Activated CD4-positive, alpha-beta T cell treated with anti-CD3 and anti-CD28 coated beads, Interleukin-10, Interleukin-2, amounts not matched to agents 100 ng/mL and 50 ng/mL, durations not matched to agents 16 hours and 8 hours (primary cell): ENCODE results near the gene MEX3A.
"Not testable (repeated sequence)": the region's sequence is repeated elsewhere in the genome, so short reads cannot be mapped to it uniquely, and the experiment has no call there.

Source experiments
- DNase-seq: peaks from one replicate; pipeline ENCODE4 v3.0.0-alpha.2; 2020

MEX3A gene

GRCh38 chr1:156053768-156054499 lies 28.3 kb downstream of the MEX3A start, which contains the start of gene UBQLN4:
Gene UBQLN4 (minus strand): TSS chr1:156053798. CDS start chr1:156053701, 97 bp downstream.
- DNase-seq: peak; percentile 93

- peak; percentile 73 for DNase-seq
Observed at GRCh38 chr1:156052862-156053767, 29.1 kb downstream of the MEX3A start.

GRCh38 chr1:156051011-156051725 lies 31.1 kb downstream of the MEX3A start:
- DNase-seq: no peak

GRCh38 chr1:156050376-156050775 lies 31.9 kb downstream of the MEX3A start:
- DNase-seq: no peak

- DNase-seq: no peak
Observed at GRCh38 chr1:156048663-156049258, 33.5 kb downstream of the MEX3A start.

- DNase-seq: peak; percentile 62
Observed at GRCh38 chr1:156045076-156045475, 37.2 kb downstream of the MEX3A start.

- no peak for DNase-seq
Observed at GRCh38 chr1:156042828-156043227, 39.4 kb downstream of the MEX3A start.

- not testable (repeated sequence) for DNase-seq
Observed at GRCh38 chr1:156034991-156035390, 47.3 kb downstream of the MEX3A start.

- DNase-seq: no peak
Observed at GRCh38 chr1:156033011-156033410, 49.3 kb downstream of the MEX3A start.

- DNase-seq: peak; percentile 20
Observed at GRCh38 chr1:156026588-156026987, 55.7 kb downstream of the MEX3A start.

- peak; percentile 34 for DNase-seq
Observed at GRCh38 chr1:156025876-156026275, 56.4 kb downstream of the MEX3A start.

GRCh38 chr1:156024801-156025200 lies 57.5 kb downstream of the MEX3A start:
- no peak for DNase-seq
